HG03196 (cell line): Measurements from ENCODE around the gene TUT4.
A peak's percentile ranks its signal among the peaks of the same experiment; 100 is the strongest.

Source experiments
- ATAC-seq: cut with Tn5 transposase; IDR thresholded peaks from one replicate; pipeline ENCODE4 v1.9.1; 2021; ENCODE audit not compliant: unreplicated experiment

Gene TUT4

DNA sequence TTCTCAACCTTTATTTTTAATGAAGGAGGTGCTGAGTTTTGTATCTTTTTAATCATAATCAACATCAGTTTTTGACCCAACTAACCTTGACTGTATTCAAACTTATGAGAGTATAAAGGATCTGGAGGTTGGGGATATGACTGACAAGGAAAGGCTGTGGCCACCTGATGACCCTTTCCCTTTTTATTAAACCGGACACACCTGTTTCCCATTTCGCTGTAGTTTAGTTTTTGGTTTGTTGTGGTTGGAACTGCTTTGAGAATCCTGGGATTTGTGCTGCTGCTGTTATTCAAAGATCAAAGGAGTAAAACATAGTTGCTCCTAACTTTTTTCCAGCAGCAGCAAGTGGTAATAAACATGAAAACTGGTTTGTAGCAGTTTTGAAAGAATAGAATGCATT lies 136.1 kb downstream of the TUT4 start:
- no peak for ATAC-seq

DNA sequence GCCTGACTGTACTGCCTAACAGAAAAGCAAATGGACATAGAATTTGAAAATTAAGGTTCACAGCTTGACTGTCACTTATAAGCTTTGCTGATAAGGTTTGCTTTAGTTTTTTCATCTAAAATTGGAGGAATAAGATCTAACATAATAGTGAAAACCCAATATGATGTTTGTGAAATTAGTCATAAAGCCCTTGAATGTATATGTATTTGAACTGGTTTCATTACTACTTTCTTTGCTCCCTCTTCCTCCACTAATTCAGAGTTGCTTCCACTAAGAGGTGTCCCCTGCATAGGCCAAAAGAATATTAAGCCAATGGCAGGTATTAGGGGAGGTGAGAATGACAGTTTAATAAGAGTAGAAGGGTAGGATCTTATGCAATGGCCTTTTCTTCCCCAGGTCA lies 137.9 kb downstream of the TUT4 start:
- ATAC-seq: no peak

DNA sequence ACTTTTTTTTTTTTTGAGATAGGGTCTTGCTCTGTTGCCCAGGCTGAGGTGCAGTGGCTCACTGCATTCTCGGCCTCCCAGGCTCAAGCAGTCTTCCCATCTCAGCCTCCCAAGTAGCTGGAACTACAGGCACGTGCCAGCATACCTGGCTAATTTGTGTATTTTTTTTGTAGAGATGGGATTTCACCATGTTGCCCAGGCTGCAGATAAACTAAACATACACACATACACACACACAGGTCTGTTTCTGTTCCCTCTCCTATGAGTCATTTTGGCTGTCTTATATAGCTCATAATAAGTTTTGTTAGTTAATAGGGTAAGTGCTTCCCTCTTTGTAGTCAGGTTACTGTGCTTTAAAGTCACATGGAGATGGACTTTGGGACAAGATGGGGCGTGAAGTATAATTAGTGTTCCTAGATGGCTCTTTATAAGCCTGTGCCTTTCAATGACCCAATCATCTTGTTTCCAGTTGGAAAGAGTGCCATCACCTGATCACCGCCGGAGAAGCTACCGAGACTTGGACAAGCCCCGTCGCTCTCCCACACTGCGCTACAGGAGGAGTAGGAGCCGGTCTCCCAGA lies 139.4 kb downstream of the TUT4 start:
- ATAC-seq: no peak

DNA sequence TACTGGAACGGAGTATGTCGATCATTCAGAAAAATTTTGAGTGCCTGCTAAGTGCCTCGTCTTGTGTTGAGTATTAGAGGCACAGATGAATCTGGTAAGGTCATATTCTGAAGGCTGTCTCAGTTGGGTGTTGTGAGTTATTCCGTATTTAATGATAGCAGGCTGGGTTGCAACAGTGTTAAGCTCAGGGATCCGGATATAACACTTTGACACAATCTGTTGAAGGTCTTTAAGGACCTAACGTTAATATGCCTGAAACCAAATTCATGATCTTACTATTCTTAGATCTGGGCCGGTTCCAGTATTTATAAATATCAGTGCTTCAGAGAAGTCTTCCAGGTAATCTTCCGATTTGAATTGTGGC lies 147.9 kb downstream of the TUT4 start:
- ATAC-seq: no peak

DNA sequence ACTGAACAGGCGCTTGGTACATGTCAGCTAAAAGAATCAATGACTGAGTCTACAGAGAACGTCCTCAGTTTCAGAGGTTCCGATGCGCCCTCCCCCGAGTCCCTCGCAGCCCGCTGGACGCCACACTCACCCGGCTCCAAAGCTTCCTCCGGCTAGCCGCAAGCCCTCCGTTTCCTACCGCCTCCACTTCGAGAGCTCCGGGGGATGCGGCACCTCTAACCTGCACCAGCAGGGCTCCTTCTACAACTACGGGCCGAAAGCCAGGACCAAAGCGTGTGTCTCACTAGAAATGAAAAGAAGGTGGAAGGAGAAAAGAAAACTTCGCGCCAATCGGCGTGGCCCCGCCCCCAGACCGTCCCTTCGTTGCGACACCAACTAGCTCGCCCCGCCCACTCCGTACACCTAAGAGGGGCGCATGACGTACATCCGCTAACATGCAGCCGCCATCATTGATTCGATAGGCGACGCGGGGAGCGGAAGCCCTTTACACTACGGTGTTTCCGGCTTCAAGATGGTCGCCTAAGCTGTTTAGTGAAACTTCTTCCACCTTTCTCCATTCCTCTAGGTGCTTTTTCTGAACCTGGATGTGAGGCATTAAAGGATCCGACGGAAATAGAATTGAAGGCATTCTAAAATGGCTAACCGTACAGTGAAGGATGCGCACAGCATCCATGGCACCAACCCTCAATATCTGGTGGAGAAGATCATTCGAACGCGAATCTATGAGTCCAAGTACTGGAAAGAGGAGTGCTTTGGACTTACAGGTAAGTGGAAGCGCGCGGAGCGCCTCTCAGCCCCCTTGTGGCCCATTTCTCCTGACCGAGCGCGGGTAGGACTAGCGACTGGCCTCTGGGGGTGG lies 148.5 kb downstream of the TUT4 start, which contains the start of the genes ORC1 and PRPF38A:
ORC1 (minus strand) TSS at position 308 of the 859 bp plus-strand sequence. CDS start 2,200 bp downstream, outside the sequence.
PRPF38A (plus strand) TSS at position 487 of the 859 bp plus-strand sequence; CDS start at position 635, 148 bp downstream.
- peak; percentile 96 for ATAC-seq

DNA sequence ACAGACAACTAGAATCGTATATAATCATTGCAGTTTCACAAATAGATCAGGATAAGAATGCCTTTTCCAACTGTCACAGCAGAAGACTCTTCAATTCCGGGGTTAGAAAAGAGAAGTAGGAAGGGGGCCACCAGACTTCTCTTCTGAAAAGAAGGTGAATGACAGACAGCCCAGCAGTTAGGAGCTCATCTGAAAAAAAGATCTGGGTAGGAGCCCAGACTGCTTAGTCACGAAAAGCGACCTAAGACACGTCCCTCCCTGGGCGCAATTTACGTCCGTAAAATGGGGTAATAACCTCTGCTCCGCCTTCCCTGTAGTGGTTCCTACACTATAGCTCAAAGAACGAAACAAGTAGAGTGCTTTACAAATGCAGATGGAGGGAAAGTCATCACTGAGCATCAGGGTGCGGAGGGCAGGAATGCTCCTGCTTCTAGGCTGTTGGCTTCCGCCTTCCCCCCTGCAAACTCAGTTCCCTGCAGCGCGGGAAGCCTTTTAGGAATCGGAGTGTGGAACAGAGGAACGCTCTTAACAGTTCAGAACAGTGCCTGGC lies 149.3 kb downstream of the TUT4 start:
- ATAC-seq: peak; percentile 31

DNA sequence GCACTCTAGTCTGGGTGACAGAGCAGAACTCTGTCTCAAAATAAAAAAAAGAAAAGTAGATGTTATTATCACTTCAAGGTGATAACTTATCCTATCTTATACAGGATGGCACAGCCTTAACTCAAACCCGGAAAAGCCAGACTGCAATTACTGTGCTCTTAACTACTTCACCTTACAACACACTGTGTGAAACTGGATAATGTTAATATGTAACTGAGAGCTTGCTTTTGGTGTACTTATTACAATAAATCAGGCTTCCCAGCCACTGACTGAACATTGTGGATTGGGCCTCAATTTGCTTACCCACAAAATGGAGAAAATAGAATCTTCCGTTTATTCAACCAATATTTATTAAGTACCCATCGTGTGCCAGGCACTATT lies 150.0 kb downstream of the TUT4 start:
- no peak for ATAC-seq

DNA sequence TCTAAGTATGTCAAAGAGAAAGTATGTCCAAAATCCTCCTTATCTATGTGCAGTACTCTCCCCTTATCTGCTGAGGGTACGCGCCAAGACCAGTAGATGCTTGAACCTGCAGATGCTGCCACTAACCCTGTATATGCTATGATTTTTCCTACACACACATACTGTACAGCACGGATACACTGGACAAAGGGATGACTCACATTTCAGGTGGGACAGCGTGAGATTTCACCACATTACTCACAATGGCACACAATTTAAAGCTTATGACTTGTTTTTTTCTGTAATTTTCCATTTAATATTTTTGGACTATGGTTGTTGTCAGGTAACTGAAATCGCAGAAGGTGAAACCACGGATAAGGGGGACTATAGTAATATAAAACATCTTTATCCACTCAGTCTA lies 152.8 kb downstream of the TUT4 start:
- ATAC-seq: no peak

DNA sequence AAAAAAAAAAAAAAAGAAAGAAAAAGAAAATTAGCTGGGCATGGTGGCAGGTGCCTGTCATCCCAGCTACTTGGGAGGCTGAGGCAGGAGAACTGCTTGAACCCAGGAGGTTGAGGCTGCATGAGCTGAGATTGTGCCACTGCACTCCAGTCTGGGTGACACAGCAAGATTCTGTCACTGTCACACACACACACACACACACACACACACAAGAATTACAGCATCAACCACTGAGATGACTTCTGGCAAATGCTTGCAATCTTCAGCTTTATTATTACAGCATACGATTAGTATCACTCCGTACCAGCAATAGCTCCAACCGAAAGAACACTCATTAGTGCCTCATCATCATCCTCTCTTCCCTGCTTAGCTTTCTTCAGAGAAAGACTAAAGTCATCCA lies 153.3 kb downstream of the TUT4 start:
- ATAC-seq: no peak

DNA sequence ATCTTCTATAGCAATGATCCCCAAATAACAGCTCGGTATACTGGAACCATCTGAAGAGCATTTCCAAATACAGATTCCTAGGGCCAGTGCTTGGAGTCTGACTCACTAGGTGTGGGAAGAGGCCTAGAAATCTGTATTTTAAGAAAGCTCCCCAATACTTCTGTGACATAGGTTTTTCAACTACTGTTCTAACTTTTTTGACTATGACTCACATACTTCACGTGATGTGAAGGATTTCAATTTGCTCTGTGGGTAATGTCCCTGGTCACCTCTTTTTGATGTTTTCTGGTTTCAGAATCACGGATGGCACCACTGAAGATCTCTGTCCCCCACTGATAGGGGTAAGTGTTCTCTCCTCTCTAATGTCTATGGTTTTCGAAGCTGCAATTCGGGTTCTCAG lies 159.7 kb downstream of the TUT4 start:
- ATAC-seq: no peak

DNA sequence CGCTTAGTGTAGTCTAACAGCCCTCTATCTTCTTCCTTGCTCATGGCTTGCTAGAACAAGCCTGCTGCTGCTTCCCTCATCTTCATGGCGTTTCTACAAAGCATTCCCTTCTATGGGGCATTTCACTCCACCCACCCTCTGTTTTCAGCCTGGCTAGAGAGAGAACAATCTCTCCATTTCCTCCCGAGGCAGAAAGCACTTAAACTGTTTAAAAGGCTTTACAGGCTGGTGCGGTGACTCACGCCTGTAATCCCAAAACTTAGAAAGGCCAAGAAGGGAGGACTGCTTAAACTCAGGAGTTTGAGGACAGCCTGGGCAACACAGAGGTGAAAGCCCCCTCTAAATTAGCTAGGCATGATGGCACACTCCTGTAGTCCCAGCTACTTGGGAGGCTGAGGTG lies 166.4 kb downstream of the TUT4 start:
- no peak for ATAC-seq

DNA sequence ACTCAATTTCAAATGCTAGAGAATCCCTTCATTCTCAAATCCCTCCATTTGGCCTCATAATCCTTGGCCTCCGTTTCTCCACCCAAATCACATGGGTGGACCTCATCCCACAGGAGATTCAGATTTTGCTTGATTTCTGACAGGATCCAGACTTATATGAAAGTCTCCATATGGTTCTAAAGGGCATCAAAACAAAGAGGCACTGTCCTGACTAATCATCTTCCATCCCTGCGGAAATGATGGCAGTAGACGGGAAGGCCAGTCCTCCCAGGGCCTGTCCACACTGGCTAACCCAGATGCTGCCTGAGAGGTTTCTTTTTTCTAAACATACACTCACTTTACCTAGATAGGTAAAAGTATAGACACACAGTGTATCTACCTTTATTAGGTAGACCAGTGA lies 167.5 kb downstream of the TUT4 start:
- no peak for ATAC-seq
